HuH-7 (cell line): Measurements from ENCODE around the gene ACYP2.
"Not testable (repeated sequence)": the region's sequence is repeated elsewhere in the genome, so short reads cannot be mapped to it uniquely, and the experiment has no call there.

ENCODE experiments used
- DNase-seq: peaks from one replicate; pipeline ENCODE4 v3.0.0; 2011; ENCODE audit warnings: low spot score

ACYP2 gene

GRCh38 chr2:54099370-54099769, 16.0 kb upstream of the ACYP2 start:
- DNase-seq: no peak

GRCh38 chr2:54099829-54100585, 15.4 kb upstream of the ACYP2 start:
- no peak for DNase-seq

- no peak for DNase-seq
These were observed 14.6 kb upstream of the ACYP2 start for GRCh38 chr2:54100772-54101171.

DNA sequence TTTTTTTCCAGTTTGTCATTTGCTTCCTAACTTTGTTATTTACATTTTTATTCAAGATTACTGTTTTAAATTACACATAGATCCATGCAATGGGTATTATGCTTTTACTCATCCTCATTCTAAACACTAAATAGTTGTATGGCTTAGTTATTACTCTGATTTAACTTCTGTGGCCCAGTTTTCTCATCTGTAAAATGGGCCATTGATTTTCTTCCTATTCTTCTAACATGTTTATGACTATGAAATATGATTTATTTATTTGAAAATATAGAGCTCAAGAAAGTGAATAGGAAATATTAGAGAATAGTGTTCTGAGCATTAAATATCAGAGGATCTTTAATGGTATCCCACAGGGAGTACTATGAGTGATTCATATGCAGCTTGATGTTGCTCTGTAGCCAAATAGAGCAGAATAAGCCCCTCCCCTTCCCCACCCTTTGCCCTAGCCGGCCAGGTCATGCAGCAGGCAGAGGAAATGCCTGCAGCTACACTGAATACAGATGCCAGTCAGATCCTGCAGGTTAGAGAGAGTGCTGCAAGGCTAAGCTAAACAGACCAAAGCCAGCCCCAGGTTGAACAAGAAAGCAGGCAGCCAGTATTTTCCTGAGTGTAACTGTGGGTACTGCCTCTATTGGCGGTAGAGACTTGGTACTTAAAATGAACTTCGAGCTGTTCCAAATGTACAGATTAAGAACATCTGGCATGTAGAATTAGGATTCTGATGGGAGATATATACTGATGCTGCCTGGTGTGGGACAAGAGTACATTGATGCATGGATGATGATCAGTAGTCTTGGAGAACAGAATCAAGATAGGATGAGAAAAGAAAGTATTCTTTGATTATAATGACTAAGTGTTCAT, 11.7 kb upstream of the ACYP2 start:
- peak; percentile 72 for DNase-seq

GRCh38 chr2:54106631-54107454, 8.6 kb upstream of the ACYP2 start:
- DNase-seq: peak; percentile 66

DNA sequence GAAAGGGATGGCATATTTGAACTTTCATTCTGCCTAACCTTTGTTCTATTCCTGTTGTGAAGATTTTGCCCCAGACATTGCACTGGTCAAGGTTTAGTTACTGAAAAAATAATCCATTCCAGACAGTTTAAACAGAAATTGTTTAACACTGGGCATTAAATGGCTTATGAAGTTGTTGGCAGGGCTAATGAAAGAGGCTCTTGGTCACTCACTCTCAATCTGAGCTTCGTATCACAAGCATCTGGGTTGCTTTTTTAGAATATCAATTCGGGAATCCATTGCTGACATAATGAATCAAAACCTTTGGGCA, 8.0 kb upstream of the ACYP2 start:
- no peak for DNase-seq

GRCh38 chr2:54107903-54108615, 7.4 kb upstream of the ACYP2 start:
- no peak for DNase-seq

DNA sequence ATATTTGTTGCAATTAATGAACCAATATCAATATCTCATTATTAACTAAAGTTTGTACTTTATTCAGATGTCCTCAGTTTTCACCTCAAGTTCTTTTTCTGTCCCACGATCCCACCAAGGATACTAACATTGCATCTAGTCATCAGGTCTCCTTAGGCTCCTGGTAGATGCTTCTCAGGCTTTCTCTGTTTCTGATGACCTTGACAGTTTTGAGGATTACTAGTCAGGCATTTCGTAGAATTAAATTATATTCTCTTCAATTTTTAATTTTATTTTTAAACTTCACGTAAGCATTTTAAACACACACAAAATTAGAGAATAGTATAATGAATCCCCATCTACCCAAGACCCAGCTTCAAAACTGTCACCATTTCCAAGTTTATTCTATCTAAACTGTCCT, 5.6 kb upstream of the ACYP2 start:
- no peak for DNase-seq

DNA sequence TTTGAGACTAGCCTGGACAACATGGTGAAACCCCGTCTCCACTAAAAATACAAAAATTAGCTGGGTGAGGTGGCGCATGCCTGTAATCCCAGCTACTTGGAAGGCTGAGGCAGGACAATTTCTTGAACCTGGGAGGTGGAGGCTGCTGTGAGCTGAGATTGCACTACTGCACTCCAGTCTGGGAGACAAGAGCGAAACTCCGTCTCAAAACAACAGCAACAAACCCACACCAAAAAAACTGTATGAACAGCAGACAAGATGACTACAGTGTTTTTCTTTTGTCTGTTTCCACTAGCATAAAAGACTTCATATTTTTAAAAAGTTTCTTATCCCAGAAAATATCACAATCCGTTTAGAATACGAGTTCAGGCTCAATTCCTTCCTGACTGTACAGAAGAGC, 936 bp upstream of the ACYP2 start:
- DNase-seq: not testable (repeated sequence)

DNA sequence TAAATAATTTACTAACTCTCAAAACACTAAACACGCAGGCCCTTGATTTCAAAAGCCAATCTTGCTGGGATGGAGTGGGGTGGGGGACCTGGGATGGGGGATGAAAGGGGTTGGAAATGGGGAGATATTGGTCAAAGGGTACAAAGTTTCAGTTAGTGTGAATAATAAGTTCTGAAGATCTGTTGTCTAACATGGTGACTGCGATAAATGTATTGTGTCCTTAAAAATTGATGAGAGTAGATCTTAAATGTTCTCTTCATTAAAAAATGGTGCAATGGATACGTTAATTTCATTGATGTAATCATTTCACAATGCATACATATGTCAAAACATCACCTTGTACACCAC, 505 bp upstream of the ACYP2 start:
- peak; percentile 24 for DNase-seq

GRCh38 chr2:54116598-54116997, 1.2 kb downstream of the ACYP2 start:
- not testable (repeated sequence) for DNase-seq

- DNase-seq: no peak
These were observed 5.5 kb downstream of the ACYP2 start for GRCh38 chr2:54120950-54121349.

DNA sequence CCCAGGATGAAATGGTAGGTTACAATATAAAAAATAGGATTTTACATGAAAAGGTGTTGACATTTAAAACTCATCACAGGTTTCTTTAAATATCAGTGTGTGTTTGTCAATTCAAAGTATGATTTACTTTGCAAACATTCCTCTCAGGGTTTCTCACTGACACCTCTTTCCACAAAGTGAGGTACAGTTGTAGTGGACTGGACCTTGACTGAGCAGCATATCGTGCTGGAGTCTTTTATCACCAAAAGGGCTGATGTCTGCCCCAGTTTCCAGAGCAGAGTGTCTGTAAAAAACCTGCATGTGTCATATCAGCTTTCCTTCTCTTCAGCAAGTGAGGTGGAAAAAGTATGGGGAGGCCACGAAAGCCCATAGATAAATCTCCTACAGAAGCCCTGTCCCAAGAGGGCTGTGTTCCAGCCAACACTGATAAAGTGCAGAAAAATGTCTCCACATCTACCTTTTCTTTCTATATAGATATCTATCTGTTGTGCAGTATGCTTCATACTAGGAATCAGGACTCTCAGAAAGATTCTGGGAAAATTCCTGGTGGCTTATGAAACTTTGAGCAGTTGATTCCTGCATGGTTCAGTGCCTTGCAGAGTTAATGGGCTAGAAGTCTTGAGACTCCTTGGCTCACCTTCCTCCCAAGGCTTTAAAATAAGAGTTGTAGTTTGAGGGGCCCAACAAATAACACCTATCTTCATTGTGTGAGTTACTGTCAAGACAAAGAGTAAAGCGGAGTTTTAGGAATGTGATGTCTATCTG, 6.9 kb downstream of the ACYP2 start:
- no peak for DNase-seq

DNA sequence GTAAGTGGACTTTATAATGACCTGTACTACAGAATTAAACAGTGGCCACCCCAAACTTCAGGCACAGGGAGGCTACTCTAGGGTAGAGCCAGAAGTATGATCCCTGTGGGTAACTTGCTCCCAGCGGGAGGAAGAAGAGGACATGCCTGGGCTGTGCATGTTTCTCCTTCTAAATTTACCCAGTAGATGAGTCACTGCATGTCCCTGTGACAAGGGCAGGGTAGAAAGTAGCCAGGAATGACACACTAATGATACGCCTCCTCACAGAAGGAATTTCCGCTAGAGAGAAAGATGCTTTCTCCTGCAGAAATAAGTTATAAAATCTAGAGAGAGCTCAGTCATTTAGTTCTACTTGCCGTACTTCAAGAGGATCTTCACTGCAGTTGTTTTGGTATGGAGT, 7.5 kb downstream of the ACYP2 start:
- DNase-seq: no peak

DNA sequence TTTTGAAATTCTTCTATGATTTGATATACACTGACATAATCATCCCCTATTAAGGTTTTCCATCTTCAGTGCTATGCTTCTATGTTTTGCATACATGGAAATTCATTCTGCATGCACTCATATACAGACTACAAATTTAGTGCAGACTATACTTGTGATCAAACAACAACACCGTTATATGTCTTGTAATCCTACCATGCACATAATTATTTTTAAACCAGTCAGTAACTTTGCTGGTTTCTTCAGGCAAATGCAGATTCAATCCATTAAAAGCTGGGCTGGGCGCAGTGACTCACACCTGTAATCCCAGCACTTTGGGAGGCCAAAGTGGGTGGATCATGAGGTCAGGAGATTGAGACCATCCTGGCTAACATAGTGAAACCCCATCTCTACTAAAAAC, 11.8 kb downstream of the ACYP2 start:
- DNase-seq: not testable (repeated sequence)

GRCh38 chr2:54133056-54133455, 17.6 kb downstream of the ACYP2 start:
- no peak for DNase-seq

DNA sequence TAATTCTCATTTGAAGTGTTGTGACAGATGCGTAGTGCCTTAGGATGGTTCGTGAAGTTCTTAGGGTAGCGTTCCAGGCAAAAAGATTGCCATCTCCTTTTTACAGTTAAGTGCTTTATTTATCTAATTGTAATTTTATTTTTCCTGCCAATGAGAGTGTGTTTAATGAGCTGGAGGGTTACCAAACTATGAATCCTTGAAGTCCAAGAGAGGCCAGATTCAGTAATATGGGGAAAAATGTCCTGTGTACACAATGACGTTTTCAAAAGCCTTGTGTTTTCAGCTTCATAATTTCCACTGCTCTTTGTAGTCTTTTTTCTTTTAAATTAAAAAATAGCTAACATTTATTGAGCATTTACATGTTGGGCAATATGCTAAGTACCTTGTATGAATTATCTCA, 23.8 kb downstream of the ACYP2 start:
- DNase-seq: no peak

GRCh38 chr2:54143780-54144179, 28.4 kb downstream of the ACYP2 start:
- peak; percentile 40 for DNase-seq

GRCh38 chr2:54148391-54148790, 33.0 kb downstream of the ACYP2 start:
- no peak for DNase-seq

DNA sequence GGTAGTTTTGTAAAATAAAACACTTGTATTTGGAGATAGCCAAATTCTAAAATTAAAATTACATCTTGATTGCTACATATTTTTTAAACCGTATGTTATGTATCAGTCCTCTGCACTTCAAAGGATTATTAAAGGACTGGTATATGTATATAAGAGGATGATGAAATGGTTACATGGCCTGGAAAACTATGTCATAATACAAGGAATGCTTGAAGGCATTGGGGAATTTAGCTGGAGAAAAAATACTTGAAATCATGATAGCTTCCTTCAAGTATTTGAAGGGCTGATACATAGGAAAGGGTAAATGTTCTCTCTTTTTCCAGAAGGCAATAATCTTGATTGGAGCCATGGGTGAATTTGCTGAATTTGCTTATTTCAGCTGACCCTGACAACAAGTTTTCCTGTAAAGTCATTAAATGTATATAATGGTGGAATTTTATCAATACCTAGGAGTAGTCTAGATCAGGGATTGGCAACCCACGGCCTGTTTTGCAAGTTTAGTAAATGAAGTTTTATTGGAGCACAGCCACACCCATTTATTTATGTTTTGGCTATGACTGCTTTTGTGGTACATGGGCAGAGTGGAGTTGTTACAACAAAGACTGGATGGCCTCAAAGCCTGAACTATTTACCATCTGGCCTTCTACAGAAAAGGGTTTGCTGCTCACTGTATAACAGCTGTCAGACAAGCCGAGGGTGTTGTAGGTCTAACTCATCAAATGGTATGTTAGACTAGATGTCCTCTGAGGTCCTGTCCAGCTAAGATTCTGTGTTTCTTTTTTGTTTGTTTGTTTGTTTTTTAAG, 34.4 kb downstream of the ACYP2 start:
- no peak for DNase-seq

DNA sequence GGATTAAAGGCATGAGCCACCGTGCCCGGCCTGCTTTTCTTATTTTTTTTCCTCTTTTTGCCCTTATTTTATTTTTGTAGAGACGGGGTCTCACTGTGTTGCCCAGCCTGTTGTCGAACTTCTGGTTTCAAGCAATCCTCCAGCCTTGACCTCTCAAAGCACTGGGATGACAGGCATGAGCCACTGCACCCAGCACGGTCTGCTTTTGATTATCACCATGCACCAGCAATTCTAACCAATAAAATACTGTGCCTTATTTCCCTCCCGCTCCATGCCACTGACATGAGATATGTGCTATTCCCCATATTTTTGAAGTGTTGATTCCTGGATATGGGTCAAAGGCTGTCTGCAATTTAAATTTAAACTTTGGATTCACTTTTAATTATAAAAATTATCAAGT, 42.9 kb downstream of the ACYP2 start:
- no peak for DNase-seq
